MM.1S (cell line): ENCODE measurements around the gene GADD45B.

Experiments
- DNase-seq: peaks from one replicate; pipeline ENCODE4 v3.0.0-alpha.2; 2015
- H2AFZ ChIP-seq: fragments of 300-600 bp; sonication (generic); 2 replicates; pipeline ENCODE4 v1.6.0; 2016; ENCODE audit warnings: antibody characterized with exemption, low read length
- H3F3A ChIP-seq: fragments of 300-600 bp; sonication (generic); 2 replicates; pipeline ENCODE4 v1.6.1; 2016; ENCODE audit warnings: mild to moderate bottlenecking, antibody characterized with exemption, low read length, moderate library complexity, mixed read lengths; ENCODE audit not compliant: insufficient read depth
- H3K27ac ChIP-seq: fragments of 300-600 bp; sonication (generic); 2 replicates; pipeline ENCODE4 v1.5.1; 2016; ENCODE audit warnings: mild to moderate bottlenecking, low read length
- H3K27me3 ChIP-seq: fragments of 300-600 bp; sonication (generic); replicated peaks from 2 replicates; pipeline ENCODE4 v1.6.0; 2016; ENCODE audit warnings: low read length; ENCODE audit not compliant: insufficient read depth
- H3K36me3 ChIP-seq: fragments of 300-600 bp; sonication (generic); replicated peaks from 2 replicates; pipeline ENCODE4 v1.6.1; 2016; ENCODE audit warnings: mild to moderate bottlenecking, low read length, mixed read lengths; ENCODE audit not compliant: insufficient read depth
- H3K4me1 ChIP-seq: fragments of 300-600 bp; sonication (generic); 2 replicates; pipeline ENCODE4 v1.6.1; 2016; ENCODE audit warnings: low read length, mixed read lengths
- H3K4me2 ChIP-seq: fragments of 300-600 bp; sonication (generic); 2 replicates; pipeline ENCODE4 v1.6.0; 2016; ENCODE audit warnings: low read depth, low read length
- H3K4me3 ChIP-seq: fragments of 300-600 bp; sonication (generic); 2 replicates; pipeline ENCODE4 v1.5.1; 2016; ENCODE audit warnings: low read length, mixed read lengths
- H3K79me2 ChIP-seq: fragments of 300-600 bp; sonication (generic); 2 replicates; pipeline ENCODE4 v1.6.1; 2016; ENCODE audit warnings: mixed run types, low read length, mixed read lengths
- H3K9ac ChIP-seq: fragments of 300-600 bp; sonication (generic); 2 replicates; pipeline ENCODE4 v1.6.1; 2016; ENCODE audit warnings: low read length, mixed read lengths
- H3K9me2 ChIP-seq: fragments of 300-600 bp; sonication (generic); replicated peaks from 2 replicates; pipeline ENCODE4 v1.6.1; 2016; ENCODE audit warnings: mild to moderate bottlenecking, low read length, mixed read lengths; ENCODE audit not compliant: insufficient read depth
- H3K9me3 ChIP-seq: fragments of 300-600 bp; sonication (generic); replicated peaks from 2 replicates; pipeline ENCODE4 v1.6.1; 2016; ENCODE audit warnings: mild to moderate bottlenecking, low read length, mixed read lengths; ENCODE audit not compliant: insufficient read depth
- H4K20me1 ChIP-seq: fragments of 300-600 bp; sonication (generic); 2 replicates; pipeline ENCODE4 v1.6.1; 2016; ENCODE audit warnings: mild to moderate bottlenecking, low read length, moderate library complexity, mixed read lengths; ENCODE audit not compliant: insufficient read depth
- CTCF ChIP-seq: fragments of 300-600 bp; sonication (generic); IDR thresholded peaks from 2 replicates; pipeline ENCODE4 v1.5.1; 2016; ENCODE audit warnings: antibody characterized with exemption, low read length, mixed read lengths
- EZH2 ChIP-seq: fragments of 300-600 bp; sonication (generic); optimal IDR thresholded peaks from 2 replicates; pipeline ENCODE3; 2017; ENCODE audit warnings: low read depth, mild to moderate bottlenecking, antibody characterized with exemption, low read length, mixed read lengths
- EZH2phosphoT487 ChIP-seq: fragments of 300-600 bp; sonication (generic); IDR thresholded peaks from 2 replicates; pipeline ENCODE4 v1.6.1; 2018; ENCODE audit warnings: antibody characterized with exemption, low read length

Gene GADD45B

GRCh38 chr19:2431318-2432055, 44.4 kb upstream of the GADD45B start:
- no peak overlapping the region for H3K4me2 ChIP-seq
- no peak overlapping the region for H3K4me3 ChIP-seq
- peaks cover 24% of the 10 kb centered on the region for H3K36me3 ChIP-seq
- peaks cover 1% of the 10 kb centered on the region; the same call in 1 of the 2 replicates for H3K4me1 ChIP-seq
- H2AFZ ChIP-seq: no peak overlapping the region
- no peak for DNase-seq
- peaks cover 27% of the 10 kb centered on the region for H3F3A ChIP-seq
- H4K20me1 ChIP-seq: no peaks in the 10 kb centered on the region
- H3K79me2 ChIP-seq: peaks cover 49% of the 10 kb centered on the region
- no peaks in the 10 kb centered on the region for H3K27me3 ChIP-seq
- no peak overlapping the region for H3K9ac ChIP-seq
- H3K9me3 ChIP-seq: no peaks in the 10 kb centered on the region
- no peak overlapping the region for H3K27ac ChIP-seq
- TF ChIP-seq CTCF: no peak
- no peak for TF ChIP-seq EZH2phosphoT487
- TF ChIP-seq EZH2: no peak
- no peaks in the 10 kb centered on the region for H3K9me2 ChIP-seq

- H3F3A ChIP-seq: peaks cover 27% of the 10 kb centered on the region
- H3K36me3 ChIP-seq: peaks cover 26% of the 10 kb centered on the region
- H3K79me2 ChIP-seq: peaks cover 47% of the 10 kb centered on the region
- no peaks in the 10 kb centered on the region for H4K20me1 ChIP-seq
- H3K9me3 ChIP-seq: no peaks in the 10 kb centered on the region
- no peak overlapping the region for H3K9ac ChIP-seq
- H3K4me2 ChIP-seq: no peak overlapping the region
- DNase-seq: no peak
- no peak overlapping the region for H2AFZ ChIP-seq
- no peaks in the 10 kb centered on the region for H3K9me2 ChIP-seq
- no peak overlapping the region for H3K4me3 ChIP-seq
- no peaks in the 10 kb centered on the region for H3K27me3 ChIP-seq
- H3K27ac ChIP-seq: no peak overlapping the region
- TF ChIP-seq EZH2 (no peak), CTCF (no peak), EZH2phosphoT487 (no peak)
- H3K4me1 ChIP-seq: no peaks in the 10 kb centered on the region
Observed at GRCh38 chr19:2432131-2432848, 43.6 kb upstream of the GADD45B start.

- no peak overlapping the region for H3K9ac ChIP-seq
- no peaks in the 10 kb centered on the region for H3K9me3 ChIP-seq
- peaks cover 36% of the 10 kb centered on the region for H3K36me3 ChIP-seq
- no peaks in the 10 kb centered on the region for H3K4me1 ChIP-seq
- TF ChIP-seq EZH2 (no peak), EZH2phosphoT487 (no peak), CTCF (no peak)
- no peaks in the 10 kb centered on the region for H3K9me2 ChIP-seq
- peaks cover 17% of the 10 kb centered on the region for H3F3A ChIP-seq
- DNase-seq: no peak
- H3K4me3 ChIP-seq: no peak overlapping the region
- no peaks in the 10 kb centered on the region for H4K20me1 ChIP-seq
- H3K27me3 ChIP-seq: no peaks in the 10 kb centered on the region
- H3K79me2 ChIP-seq: peaks cover 59% of the 10 kb centered on the region
- no peak overlapping the region for H3K27ac ChIP-seq
- no peak overlapping the region for H2AFZ ChIP-seq
- H3K4me2 ChIP-seq: no peak overlapping the region
Observed at GRCh38 chr19:2433854-2434253, 42.1 kb upstream of the GADD45B start.
